Fibroblast of the aortic adventitia (primary cell): ENCODE results near the gene SLC23A3. TPM values are rescaled to one million over a fixed set of nuclear protein-coding genes. Genes with fewer than 3 reads are reported as not detected.

Source experiments
- DNase-seq: peaks from one replicate; pipeline ENCODE4 v3.0.0-alpha.2; 2010; ENCODE audit warnings: low read depth
- H3K4me3 ChIP-seq: 2 replicates; pipeline ENCODE4 v1.5.1; 2011; ENCODE audit warnings: low read depth, mild to moderate bottlenecking, control low read depth, low read length, moderate library complexity
- total RNA-seq: library from RNA; depleted of rRNA; stranded (reverse); fragments of >200 nt; gene quantifications from 2 replicates; pipeline ENCODE4 v1.2.3, GENCODE V29; 2012; ENCODE audit warnings: low replicate concordance
- TF ChIP-seq, protein P1 (sequence below): IDR thresholded peaks from 2 replicates; pipeline ENCODE4 v1.5.1; 2011; ENCODE audit warnings: mild to moderate bottlenecking, low read length, control low read depth, inconsistent platforms; ENCODE audit not compliant: insufficient read depth

Gene SLC23A3
- total RNA-seq, 1 donor: 1.6 TPM

DNA sequence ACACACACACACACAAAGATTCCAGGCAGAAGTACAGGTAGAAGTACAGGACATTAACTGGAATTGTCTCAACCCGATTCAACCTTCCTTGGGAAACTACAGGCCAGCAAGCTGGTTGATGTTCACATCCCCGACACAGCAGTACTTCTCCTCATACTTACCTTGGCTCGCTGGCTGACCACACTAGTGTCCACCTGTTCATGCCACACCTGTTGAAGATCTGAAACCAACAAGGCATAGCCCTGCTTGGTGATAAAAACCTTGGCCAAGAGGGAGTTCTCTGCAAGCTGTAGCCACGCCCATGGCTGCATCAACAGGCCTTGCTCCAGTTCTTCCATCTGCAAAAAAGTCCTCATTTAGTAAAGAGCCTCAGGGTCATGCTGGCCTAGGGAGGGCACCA, 11.8 kb downstream of the SLC23A3 start:
- TF ChIP-seq, protein P1, sequence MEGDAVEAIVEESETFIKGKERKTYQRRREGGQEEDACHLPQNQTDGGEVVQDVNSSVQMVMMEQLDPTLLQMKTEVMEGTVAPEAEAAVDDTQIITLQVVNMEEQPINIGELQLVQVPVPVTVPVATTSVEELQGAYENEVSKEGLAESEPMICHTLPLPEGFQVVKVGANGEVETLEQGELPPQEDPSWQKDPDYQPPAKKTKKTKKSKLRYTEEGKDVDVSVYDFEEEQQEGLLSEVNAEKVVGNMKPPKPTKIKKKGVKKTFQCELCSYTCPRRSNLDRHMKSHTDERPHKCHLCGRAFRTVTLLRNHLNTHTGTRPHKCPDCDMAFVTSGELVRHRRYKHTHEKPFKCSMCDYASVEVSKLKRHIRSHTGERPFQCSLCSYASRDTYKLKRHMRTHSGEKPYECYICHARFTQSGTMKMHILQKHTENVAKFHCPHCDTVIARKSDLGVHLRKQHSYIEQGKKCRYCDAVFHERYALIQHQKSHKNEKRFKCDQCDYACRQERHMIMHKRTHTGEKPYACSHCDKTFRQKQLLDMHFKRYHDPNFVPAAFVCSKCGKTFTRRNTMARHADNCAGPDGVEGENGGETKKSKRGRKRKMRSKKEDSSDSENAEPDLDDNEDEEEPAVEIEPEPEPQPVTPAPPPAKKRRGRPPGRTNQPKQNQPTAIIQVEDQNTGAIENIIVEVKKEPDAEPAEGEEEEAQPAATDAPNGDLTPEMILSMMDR: no peak
- H3K4me3 ChIP-seq: no peak overlapping the region
- DNase-seq: no peak

DNA sequence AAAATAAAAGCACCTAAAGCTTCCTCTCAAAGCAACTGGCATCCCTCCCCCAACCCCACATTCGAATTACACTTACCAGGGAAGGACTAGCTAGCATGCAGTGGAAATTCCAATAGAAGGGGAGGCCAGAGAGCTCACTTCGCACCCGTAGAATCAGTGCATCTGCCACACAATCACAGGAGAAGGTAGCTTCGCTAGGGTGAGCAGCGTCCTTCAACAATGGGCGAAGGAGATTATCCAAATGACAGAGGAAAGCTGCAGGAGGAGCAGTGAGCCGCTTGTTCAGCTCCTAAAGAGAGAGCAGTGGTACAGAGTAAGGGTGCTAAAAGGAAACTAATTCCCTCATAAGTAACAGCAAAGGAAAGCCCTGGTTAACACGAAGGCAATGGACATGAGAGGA, 12.4 kb downstream of the SLC23A3 start:
- H3K4me3 ChIP-seq: no peak overlapping the region
- DNase-seq: no peak
- TF ChIP-seq, protein P1: no peak

DNA sequence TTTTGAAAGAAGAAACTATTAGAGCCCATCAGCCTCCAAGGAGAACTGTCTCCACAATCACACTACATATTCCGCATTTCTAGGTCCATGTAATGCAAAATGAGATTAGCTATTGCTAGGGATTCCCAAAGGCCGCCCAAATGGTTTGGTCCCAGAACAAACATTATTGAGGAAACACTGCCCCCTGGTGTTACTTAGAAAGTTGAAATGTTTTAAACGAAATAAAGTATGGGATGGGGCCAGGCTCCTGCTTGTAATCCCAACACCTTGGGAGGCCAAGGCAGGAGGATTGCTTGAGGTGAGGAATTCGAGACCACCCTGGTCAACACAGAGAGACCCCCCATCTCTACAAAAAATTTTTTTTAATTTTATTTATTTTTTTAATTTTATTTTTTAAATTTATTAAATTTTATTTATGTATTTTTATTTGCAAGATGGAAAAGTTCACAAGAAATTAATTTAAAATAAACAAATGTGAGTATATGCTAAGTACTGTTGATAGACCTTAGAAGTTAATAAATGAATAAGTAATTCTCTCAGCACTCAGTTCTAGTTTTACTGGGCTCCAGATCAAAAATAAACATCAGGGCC, 14.7 kb downstream of the SLC23A3 start:
- DNase-seq: peak; percentile 87
- TF ChIP-seq, protein P1: peak; percentile 36

DNA sequence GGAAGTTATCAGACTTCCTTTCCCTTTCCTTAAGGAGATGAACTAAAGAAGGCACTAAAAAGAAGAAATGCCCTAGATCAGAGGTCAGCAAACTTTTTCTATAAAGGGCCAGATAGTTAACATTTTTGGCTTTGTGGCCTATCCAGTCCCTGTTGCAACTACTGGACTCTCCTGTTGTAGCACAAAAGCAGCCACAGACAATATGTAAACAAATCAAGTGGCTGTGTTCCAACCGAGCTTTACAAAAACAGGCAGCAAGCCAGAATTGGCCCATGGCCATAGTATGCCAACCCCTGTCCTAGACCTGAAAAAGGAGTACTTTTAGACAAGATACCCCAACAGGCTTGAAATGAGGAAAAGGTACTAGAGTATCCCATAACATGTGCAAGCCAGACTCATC, 20.2 kb downstream of the SLC23A3 start:
- no peak overlapping the region for H3K4me3 ChIP-seq
- DNase-seq: no peak
- TF ChIP-seq, protein P1: no peak

More for the DNA sequence above, 14.7 kb downstream of the SLC23A3 start:
- H3K4me3 ChIP-seq: no peak overlapping the region

DNA sequence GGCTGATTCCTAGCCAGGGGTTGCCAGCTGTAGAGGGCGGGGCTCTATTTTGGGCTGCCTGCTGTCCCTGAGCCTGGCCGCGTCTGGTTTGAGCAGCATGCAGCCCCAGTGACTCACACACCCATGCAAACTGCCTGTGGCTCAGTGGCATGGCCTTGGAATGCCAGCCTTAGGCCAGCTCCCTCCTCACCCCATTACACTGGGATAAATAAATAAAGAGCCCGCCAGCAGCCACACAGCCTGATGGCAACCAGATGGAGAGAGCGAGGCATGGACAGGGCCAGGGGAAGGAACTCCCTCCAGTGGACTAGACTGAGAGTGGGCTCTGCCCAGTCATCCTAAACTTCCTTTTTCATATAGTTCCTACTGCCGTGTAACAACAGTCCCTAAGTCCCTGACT, 27.5 kb downstream of the SLC23A3 start:
- no peak overlapping the region for H3K4me3 ChIP-seq
- DNase-seq: peak; percentile 68
- TF ChIP-seq, protein P1: peak; percentile 28

DNA sequence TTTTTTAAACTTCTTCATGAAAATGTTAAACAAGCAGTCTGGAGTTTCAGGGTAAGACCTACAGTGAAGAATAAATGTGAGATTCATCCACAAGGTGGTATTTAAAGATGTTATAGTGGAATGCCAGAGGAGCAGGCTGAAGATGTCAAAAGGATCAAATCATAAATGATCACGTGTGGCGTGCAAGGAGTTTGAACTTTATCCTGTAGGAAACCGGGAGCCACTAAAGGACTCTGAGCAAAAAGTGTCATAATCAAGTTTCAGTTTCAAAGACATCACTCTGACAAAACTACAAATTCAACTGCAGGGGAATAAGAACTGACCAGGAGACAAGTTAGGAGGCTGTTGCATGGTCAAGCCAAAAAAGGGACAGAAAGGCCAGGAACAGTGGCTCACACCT, 29.1 kb downstream of the SLC23A3 start:
- no peak for DNase-seq
- H3K4me3 ChIP-seq: no peak overlapping the region
- TF ChIP-seq, protein P1: no peak

DNA sequence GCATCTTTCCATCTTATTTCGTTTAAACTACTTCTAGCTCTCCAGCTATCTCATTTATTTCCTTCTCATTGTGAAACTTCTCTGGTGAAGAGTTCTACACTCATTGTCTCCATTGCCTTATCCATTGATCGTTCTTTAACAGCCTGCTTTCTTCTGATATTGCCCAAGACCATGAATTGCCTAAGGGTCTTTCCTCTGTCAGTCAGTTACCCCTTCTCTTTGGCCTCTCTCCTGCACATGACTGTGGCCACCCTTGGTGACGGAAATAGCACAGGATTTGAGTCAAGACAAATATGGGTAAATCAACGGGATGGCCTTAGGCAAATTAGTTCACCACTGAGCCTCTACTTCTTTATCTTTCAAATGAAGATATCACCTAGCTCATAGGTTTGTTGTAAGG, 35.9 kb downstream of the SLC23A3 start:
- no peak for DNase-seq
- TF ChIP-seq, protein P1: no peak
- H3K4me3 ChIP-seq: no peak overlapping the region
